Measurements from ENCODE around the gene PGLYRP1.
A peak's percentile ranks its signal among the peaks of the same experiment; 100 is the strongest.

Gene PGLYRP1

GRCh38 chr19:45972947-45973540 is 49.8 kb downstream of the PGLYRP1 start:
- Histone ChIP-seq H2BK5ac (ENCODE audit: low read length) (no peak overlapping the region), H3K23ac (ENCODE audit: low read length) (no peak overlapping the region), H3K4me3 (ENCODE audit: low read length) (no peak overlapping the region), H3K9ac (ENCODE audit: low read length) (no peak overlapping the region), H4K8ac (ENCODE audit: low read depth, low read length) (no peak overlapping the region), H2BK120ac (ENCODE audit: low read depth, low read length) (no peak overlapping the region), H3K79me2 (ENCODE audit: control insufficient read depth, insufficient read depth, low read length) (no peaks in the 10 kb centered on the region), H3K4me2 (ENCODE audit: low read length) (no peak overlapping the region), H3K4ac (ENCODE audit: low read depth, low read length) (no peak overlapping the region), H3K27me3 (ENCODE audit: insufficient read depth, low read length, poor library complexity) (no peaks in the 10 kb centered on the region), H4K5ac (ENCODE audit: low read length) (no peak overlapping the region), H2AK5ac (ENCODE audit: low read length) (no peak overlapping the region), H3K56ac (ENCODE audit: low read length) (no peak overlapping the region), H3K4me1 (ENCODE audit: control insufficient read depth, low read depth, low read length) (no peaks in the 10 kb centered on the region), H3K79me1 (ENCODE audit: low read length) (no peaks in the 10 kb centered on the region), H3K18ac (ENCODE audit: low read length) (no peak overlapping the region), H2BK15ac (replicated peaks; ENCODE audit: low read depth) (no peak overlapping the region), H3K36me3 (ENCODE audit: control insufficient read depth, insufficient read depth, low read length) (no peaks in the 10 kb centered on the region), H3K27ac (ENCODE audit: low read depth, low read length) (no peak overlapping the region)
- DNase-seq = no peak
- WGBS (ENCODE audit: extremely low coverage, insufficient coverage, low lambda C conversion rate) = no CpG with 5 or more reads among the region's 54 CpGs

GRCh38 chr19:45972081-45972946 is 50.5 kb downstream of the PGLYRP1 start:
- Histone ChIP-seq H2BK120ac (ENCODE audit: low read depth, low read length) (no peak overlapping the region), H3K18ac (ENCODE audit: low read length) (no peak overlapping the region), H3K4ac (ENCODE audit: low read depth, low read length) (no peak overlapping the region), H3K4me3 (ENCODE audit: low read length) (no peak overlapping the region), H2AK5ac (ENCODE audit: low read length) (no peak overlapping the region), H3K79me2 (ENCODE audit: control insufficient read depth, insufficient read depth, low read length) (no peaks in the 10 kb centered on the region), H2BK15ac (replicated peaks; ENCODE audit: low read depth) (no peak overlapping the region), H3K4me2 (ENCODE audit: low read length) (no peak overlapping the region), H3K36me3 (ENCODE audit: control insufficient read depth, insufficient read depth, low read length) (no peaks in the 10 kb centered on the region), H3K23ac (ENCODE audit: low read length) (no peak overlapping the region), H4K8ac (ENCODE audit: low read depth, low read length) (no peak overlapping the region), H3K4me1 (ENCODE audit: control insufficient read depth, low read depth, low read length) (no peaks in the 10 kb centered on the region), H3K9ac (ENCODE audit: low read length) (no peak overlapping the region), H3K79me1 (ENCODE audit: low read length) (no peaks in the 10 kb centered on the region), H3K56ac (ENCODE audit: low read length) (no peak overlapping the region), H3K27me3 (ENCODE audit: insufficient read depth, low read length, poor library complexity) (no peaks in the 10 kb centered on the region), H3K27ac (ENCODE audit: low read depth, low read length) (no peak overlapping the region), H4K5ac (ENCODE audit: low read length) (no peak overlapping the region), H2BK5ac (ENCODE audit: low read length) (no peak overlapping the region)
- no peak for DNase-seq
- WGBS (ENCODE audit: extremely low coverage, insufficient coverage, low lambda C conversion rate) = no CpG with 5 or more reads among the region's 18 CpGs

DNA sequence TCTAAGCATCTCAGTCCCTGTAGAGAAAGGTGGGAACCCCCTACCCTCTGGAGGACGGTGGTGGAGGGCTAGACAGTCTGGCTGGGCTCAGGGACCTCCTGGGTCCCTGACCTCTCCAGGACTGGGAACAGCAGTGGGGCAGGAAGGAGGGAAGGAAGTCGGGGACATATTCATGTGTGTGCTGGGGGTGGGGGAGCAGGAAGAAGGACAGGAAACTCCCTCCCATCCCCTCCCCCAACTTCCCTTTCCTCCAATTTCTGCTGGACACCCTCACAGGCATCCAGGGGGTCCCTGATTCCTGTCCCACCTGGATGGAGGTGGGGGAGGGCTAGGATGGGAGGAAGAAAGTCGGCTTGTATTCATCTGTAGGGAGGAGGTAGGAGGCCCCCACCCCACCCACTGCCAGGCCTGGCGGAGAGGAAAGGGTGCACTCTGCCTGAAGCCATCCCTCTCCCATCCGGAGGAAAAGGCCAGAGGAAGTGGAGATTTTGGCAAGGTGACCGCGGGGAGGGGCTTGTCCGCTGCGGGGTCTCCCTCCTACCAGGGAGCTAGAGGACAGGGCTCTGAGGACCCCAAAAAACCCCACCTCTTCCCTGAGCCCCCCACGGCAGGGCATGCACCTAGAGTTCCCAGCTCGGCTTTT is 51.5 kb downstream of the PGLYRP1 start:
- Histone ChIP-seq H2BK120ac (ENCODE audit: low read depth, low read length) (no peak overlapping the region), H3K79me2 (ENCODE audit: control insufficient read depth, insufficient read depth, low read length) (no peaks in the 10 kb centered on the region), H3K4me2 (ENCODE audit: low read length) (no peak overlapping the region), H3K36me3 (ENCODE audit: control insufficient read depth, insufficient read depth, low read length) (no peaks in the 10 kb centered on the region), H3K56ac (ENCODE audit: low read length) (no peak overlapping the region), H3K18ac (ENCODE audit: low read length) (no peak overlapping the region), H3K4ac (ENCODE audit: low read depth, low read length) (no peak overlapping the region), H2BK15ac (replicated peaks; ENCODE audit: low read depth) (no peak overlapping the region), H3K4me3 (ENCODE audit: low read length) (no peak overlapping the region), H3K79me1 (ENCODE audit: low read length) (no peaks in the 10 kb centered on the region), H4K8ac (ENCODE audit: low read depth, low read length) (no peak overlapping the region), H4K5ac (ENCODE audit: low read length) (no peak overlapping the region), H3K27ac (ENCODE audit: low read depth, low read length) (no peak overlapping the region), H3K4me1 (ENCODE audit: control insufficient read depth, low read depth, low read length) (no peaks in the 10 kb centered on the region), H3K27me3 (ENCODE audit: insufficient read depth, low read length, poor library complexity) (no peaks in the 10 kb centered on the region), H3K9ac (ENCODE audit: low read length) (no peak overlapping the region), H2AK5ac (ENCODE audit: low read length) (no peak overlapping the region), H2BK5ac (ENCODE audit: low read length) (no peak overlapping the region), H3K23ac (ENCODE audit: low read length) (no peak overlapping the region)
- no CpG with 5 or more reads among the region's 11 CpGs for WGBS (ENCODE audit: extremely low coverage, insufficient coverage, low lambda C conversion rate)
- DNase-seq = no peak

- Histone ChIP-seq H3K79me1 (ENCODE audit: low read length) (no peaks in the 10 kb centered on the region), H3K23ac (ENCODE audit: low read length) (no peak overlapping the region), H2AK5ac (ENCODE audit: low read length) (no peak overlapping the region), H3K4me1 (ENCODE audit: control insufficient read depth, low read depth, low read length) (no peaks in the 10 kb centered on the region), H3K4me3 (ENCODE audit: low read length) (no peak overlapping the region), H3K36me3 (ENCODE audit: control insufficient read depth, insufficient read depth, low read length) (no peaks in the 10 kb centered on the region), H3K79me2 (ENCODE audit: control insufficient read depth, insufficient read depth, low read length) (no peaks in the 10 kb centered on the region), H2BK120ac (ENCODE audit: low read depth, low read length) (no peak overlapping the region), H3K27ac (ENCODE audit: low read depth, low read length) (no peak overlapping the region), H4K8ac (ENCODE audit: low read depth, low read length) (no peak overlapping the region), H3K18ac (ENCODE audit: low read length) (no peak overlapping the region), H2BK5ac (ENCODE audit: low read length) (no peak overlapping the region), H4K5ac (ENCODE audit: low read length) (no peak overlapping the region), H3K4me2 (ENCODE audit: low read length) (no peak overlapping the region), H3K56ac (ENCODE audit: low read length) (no peak overlapping the region), H3K4ac (ENCODE audit: low read depth, low read length) (no peak overlapping the region), H3K27me3 (ENCODE audit: insufficient read depth, low read length, poor library complexity) (no peaks in the 10 kb centered on the region), H3K9ac (ENCODE audit: low read length) (no peak overlapping the region), H2BK15ac (replicated peaks; ENCODE audit: low read depth) (no peak overlapping the region)
- DNase-seq = no peak
- WGBS (ENCODE audit: extremely low coverage, insufficient coverage, low lambda C conversion rate) = no CpG with 5 or more reads among the region's 5 CpGs
Observed at GRCh38 chr19:45969676-45970075, 53.2 kb downstream of the PGLYRP1 start.

Small RNAs within 50 kb of the gene (small RNA-seq; reads per million reads assigned to genes)
- 3,463 reads per million, percentile 99 among the genes with 10 or more reads in this experiment for gene MIR769 (ENCODE audit: insufficient read depth)

Measured in mesendoderm (in vitro differentiated cells).